OCI-LY3 (cell line): ENCODE data around the gene SFMBT1.

ENCODE experiments used
- CTCF ChIP-seq: fragments of 200-600, 300-600 bp; sonication (generic); IDR thresholded peaks from 2 replicates; pipeline ENCODE4 v1.5.1; 2014; ENCODE audit warnings: antibody characterized with exemption, low read length, low read depth
- EZH2phosphoT487 ChIP-seq: fragments of 200-600 bp; shearing (Covaris generic); IDR thresholded peaks from 2 replicates; pipeline ENCODE4 v1.6.1; 2018; ENCODE audit warnings: antibody characterized with exemption, mixed run types, low read depth

DNA sequence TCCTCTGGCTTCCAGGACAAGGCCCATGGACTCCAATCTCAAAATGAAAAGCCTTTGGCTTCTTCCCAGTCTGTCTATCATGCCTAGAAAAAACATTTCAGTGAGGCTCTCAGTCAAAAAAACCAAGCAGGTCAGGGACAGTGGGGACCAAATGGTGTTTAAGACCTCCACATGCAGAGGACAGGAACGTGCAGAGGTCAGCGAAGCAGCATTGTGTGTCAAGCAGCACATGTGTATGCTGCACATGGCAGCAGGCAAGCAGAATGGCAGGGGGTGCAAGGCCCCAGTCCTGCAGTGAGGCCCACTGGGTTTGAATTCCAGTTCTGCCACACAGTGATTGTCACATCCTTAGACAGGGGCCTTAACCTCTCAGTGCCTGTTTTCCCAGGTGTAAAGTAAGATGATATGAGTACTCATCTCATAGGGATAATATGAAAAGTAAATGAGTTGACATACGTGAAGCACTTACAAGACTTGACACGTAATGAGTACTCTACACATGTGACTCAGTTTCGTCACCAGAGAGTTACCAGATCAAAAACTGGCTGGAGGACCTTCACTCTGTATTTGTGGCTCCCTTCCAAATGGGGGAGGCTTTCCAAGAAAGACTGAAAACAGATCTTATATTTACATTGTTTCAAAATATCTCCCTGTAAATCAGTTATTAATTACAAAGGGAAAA, 159.7 kb downstream of the SFMBT1 start:
- TF ChIP-seq CTCF: no peak
- TF ChIP-seq EZH2phosphoT487: no peak
